Kidney (tissue), 14 donors: ENCODE measurements around the gene COL25A1. TPM values are rescaled to one million over a fixed set of nuclear protein-coding genes. Genes with fewer than 3 reads are reported as not detected.

Experiments
- DNase-seq, 5 donors: peaks; one replicate each; pipeline ENCODE4 v3.0.0-alpha.2; 2013 to 2020
- FAIRE-seq: peaks from 2 replicates; lab custom pipeline; 2012; peaks lifted over from hg19 to GRCh38; lab: Jason Lieb, UNC
- H3K27ac ChIP-seq, 2 donors: one replicate each; pipeline ENCODE4 v1.7.0; 2013; ENCODE audit warnings: low read depth in 2 of 2, low read length in 2 of 2, inconsistent platforms in 1 of 2
- H3K27me3 ChIP-seq: one replicate; pipeline ENCODE4 v1.7.1; 2013; ENCODE audit warnings: low read length, inconsistent platforms; ENCODE audit not compliant: control insufficient read depth, insufficient read depth
- H3K36me3 ChIP-seq, 3 donors: one replicate each; pipeline versions ENCODE4 v1.7.0 to v1.7.1; 2013; ENCODE audit warnings: low read length in 3 of 3, control low read depth in 1 of 3, inconsistent platforms in 1 of 3; ENCODE audit not compliant: insufficient read depth in 3 of 3, control insufficient read depth in 2 of 3
- H3K4me1 ChIP-seq, 3 donors: one replicate each; pipeline versions ENCODE4 v1.7.0 to v1.7.1; 2013; ENCODE audit warnings: low read length in 3 of 3, inconsistent platforms in 1 of 3, low read depth in 1 of 3; ENCODE audit not compliant: control insufficient read depth in 2 of 3, insufficient read depth in 2 of 3
- H3K4me3 ChIP-seq, 3 donors: one replicate each; pipeline versions ENCODE4 v1.7.0 to v1.8.1; 2013; ENCODE audit warnings: low read length in 3 of 3, control low read depth in 1 of 3, inconsistent platforms in 1 of 3
- H3K9ac ChIP-seq, 3 donors: one replicate each; pipeline versions ENCODE4 v1.7.0 to v1.7.1; 2013; ENCODE audit warnings: low read length in 3 of 3, control low read depth in 1 of 3, inconsistent platforms in 1 of 3
- H3K9me3 ChIP-seq, 3 donors: one replicate each; pipeline versions ENCODE4 v1.7.0 to v1.7.1; 2013; ENCODE audit warnings: low read length in 3 of 3, control low read depth in 1 of 3, inconsistent platforms in 1 of 3; ENCODE audit not compliant: control insufficient read depth in 2 of 3, insufficient read depth in 1 of 3
- CTCF ChIP-seq: IDR thresholded peaks from 3 replicates; pipeline ENCODE4 v1.5.1; 2012; ENCODE audit warnings: mild to moderate bottlenecking, moderate library complexity, borderline replicate concordance; ENCODE audit not compliant: insufficient read depth; ENCODE audit errors: extremely low read depth
- intact Hi-C: fragments of 100-400 bp; cut with DNase I; formaldehyde crosslinking; loops from one replicate; pipeline ENCODE4 v1.11.1; 2022
- polyA plus RNA-seq: library from polyadenylated mRNA; stranded (reverse); fragments of 350-450 nt; fragmentation: Illumina TruSeq; extraction: RNeasy Lipid Tissue Mini Kit (QIAGEN cat#74804); gene quantifications from one replicate; pipeline ENCODE4 v1.2.3, GENCODE V29; 2014; ENCODE audit warnings: low read depth, low replicate concordance; ENCODE audit not compliant: insufficient read depth
- total RNA-seq: library from RNA; stranded (reverse); fragmentation: NEBNext Ultra II Directional; extraction: Animal tissue kit (Norgen Biotek cat#: 25700); gene quantifications from one replicate; pipeline ENCODE4 v1.2.1, GENCODE V29; 2021
- donor health status: control.
- donor health status: control.
- donor health status: control.
- donor health status: control.
- donor health status: control.
- donor health status: DM: yes; HTN: yes; CAD: no.
- donor health status: Normal renal cell carcinoma (clear cell type).

COL25A1 gene
- total and polyA plus RNA-seq, 2 donors from 2014 or later, result 0.52 to 2.3 TPM

- Histone ChIP-seq H3K9ac (no peak overlapping the region), H3K9me3 (no peaks in the 10 kb centered on the region), H3K4me3 (no peak overlapping the region), H3K27me3 (no peaks in the 10 kb centered on the region), H3K27ac (no peak overlapping the region), H3K4me1 (no peaks in the 10 kb centered on the region), H3K36me3 (no peaks in the 10 kb centered on the region)
- DNase-seq, result no peak
- intact Hi-C loops, result no loop called here
- no peak for TF ChIP-seq CTCF
- FAIRE-seq, result no peak
These were observed 420.5 kb downstream of the COL25A1 start for GRCh38 chr4:108881986-108882385.

GRCh38 chr4:108881190-108881589 is 421.3 kb downstream of the COL25A1 start:
- H3K4me3 ChIP-seq, result no peak overlapping the region
- no peak for TF ChIP-seq CTCF
- no peak overlapping the region for H3K27ac ChIP-seq
- H3K27me3 ChIP-seq, result no peaks in the 10 kb centered on the region
- H3K4me1 ChIP-seq, result no peaks in the 10 kb centered on the region
- intact Hi-C loops, result no loop called here
- no peak overlapping the region for H3K9ac ChIP-seq
- DNase-seq, result peak in 1 of 5 donors; percentile 32
- no peaks in the 10 kb centered on the region for H3K36me3 ChIP-seq
- no peaks in the 10 kb centered on the region for H3K9me3 ChIP-seq
- FAIRE-seq, result no peak

- no peaks in the 10 kb centered on the region for H3K4me1 ChIP-seq
- H3K27ac ChIP-seq, result no peak overlapping the region
- no peak overlapping the region for H3K9ac ChIP-seq
- no peak overlapping the region for H3K4me3 ChIP-seq
- FAIRE-seq (no peak), DNase-seq (peak in 1 of 5 donors; percentile 11)
- H3K27me3 ChIP-seq, result no peaks in the 10 kb centered on the region
- no peak for TF ChIP-seq CTCF
- no peaks in the 10 kb centered on the region for H3K36me3 ChIP-seq
- intact Hi-C loops, result no loop called here
- H3K9me3 ChIP-seq, result no peaks in the 10 kb centered on the region
These were observed 423.7 kb downstream of the COL25A1 start for GRCh38 chr4:108878806-108879205.

- TF ChIP-seq CTCF, result no peak
- FAIRE-seq (no peak), DNase-seq (no peak)
- Histone ChIP-seq H3K9me3 (no peaks in the 10 kb centered on the region), H3K27ac (no peak overlapping the region), H3K9ac (no peak overlapping the region), H3K4me1 (no peaks in the 10 kb centered on the region), H3K36me3 (no peaks in the 10 kb centered on the region), H3K27me3 (no peaks in the 10 kb centered on the region), H3K4me3 (no peak overlapping the region)
- intact Hi-C loops, result no loop called here
These were observed 424.6 kb downstream of the COL25A1 start for GRCh38 chr4:108877821-108878220.
